CD4-positive, CD25-positive, alpha-beta regulatory T cell (primary cell): Measurements from ENCODE around the gene CELSR1. TPM values are rescaled to one million over a fixed set of nuclear protein-coding genes. Genes with fewer than 3 reads are reported as not detected.

Experiments
- ATAC-seq, 2 donors: fragments of 150-1000 bp; cut with Tn5 transposase; one replicate each; pipeline ENCODE4 v1.10.0; 2021; ENCODE audit warnings: low read depth in 2 of 2, moderate number of reproducible peaks in 2 of 2, moderate library complexity in 1 of 2
- DNase-seq, 3 donors: peaks; one replicate each; pipeline versions ENCODE4 v3.0.0 to v3.0.0-alpha.2; 2012 to 2022; ENCODE audit warnings: mixed read lengths in 1 of 3
- H3K27ac ChIP-seq: one replicate; pipeline ENCODE4 v1.7.0; 2013; ENCODE audit warnings: mild to moderate bottlenecking, low read length; ENCODE audit not compliant: insufficient read depth, poor library complexity, severe bottlenecking
- H3K27me3 ChIP-seq: one replicate; pipeline ENCODE4 v1.7.0; 2013; ENCODE audit warnings: low read length; ENCODE audit not compliant: control insufficient read depth, insufficient read depth
- H3K36me3 ChIP-seq: one replicate; pipeline ENCODE4 v1.7.0; 2013; ENCODE audit warnings: mild to moderate bottlenecking, low read length, moderate library complexity; ENCODE audit not compliant: control insufficient read depth, insufficient read depth
- H3K4me1 ChIP-seq: 2 replicates; pipeline ENCODE4 v1.7.0; 2013; ENCODE audit warnings: mild to moderate bottlenecking, low read length; ENCODE audit not compliant: insufficient read depth, control insufficient read depth, poor library complexity, severe bottlenecking
- H3K4me3 ChIP-seq: one replicate; pipeline ENCODE4 v1.7.0; 2013; ENCODE audit warnings: low read depth, mild to moderate bottlenecking, low read length, moderate library complexity
- H3K9me3 ChIP-seq, 2 experiments: 1 replicate in 1 of 2; 2 replicates in 1 of 2; pipeline ENCODE4 v1.7.0; 2013; ENCODE audit warnings: low read length in 2 of 2, mild to moderate bottlenecking in 1 of 2, moderate library complexity in 1 of 2; ENCODE audit not compliant: control insufficient read depth in 2 of 2
- H3K27ac Mint-ChIP-seq, 3 donors: one replicate each; pipeline ENCODE4 v1.8.0; 2020 to 2022; ENCODE audit warnings: mild to moderate bottlenecking in 3 of 3, mixed read lengths in 3 of 3, moderate library complexity in 2 of 3
- H3K27me3 Mint-ChIP-seq: one replicate; pipeline ENCODE4 v1.8.0; 2022; ENCODE audit warnings: mild to moderate bottlenecking, mixed read lengths
- H3K36me3 Mint-ChIP-seq: one replicate; pipeline ENCODE4 v1.8.0; 2020; ENCODE audit warnings: mixed read lengths
- H3K4me1 Mint-ChIP-seq, 4 donors: one replicate each; pipeline ENCODE4 v1.8.0; 2020 to 2022; ENCODE audit warnings: mixed read lengths in 4 of 4, mild to moderate bottlenecking in 1 of 4
- H3K4me3 Mint-ChIP-seq, 4 donors: one replicate each; pipeline ENCODE4 v1.8.0; 2020 to 2022; ENCODE audit warnings: mild to moderate bottlenecking in 4 of 4, mixed read lengths in 4 of 4, moderate library complexity in 3 of 4
- H3K9me3 Mint-ChIP-seq, 7 donors: one replicate each; pipeline ENCODE4 v1.8.0; 2020 to 2022; ENCODE audit warnings: mixed read lengths in 7 of 7, mild to moderate bottlenecking in 3 of 7, moderate library complexity in 2 of 7
- polyA plus RNA-seq, 4 donors: library from polyadenylated mRNA; unstranded; fragments of 300-500 nt; fragmentation: Illumina TruSeq; gene quantifications; one replicate each; pipeline ENCODE4 v1.2.3, GENCODE V29; 2021
- total RNA-seq: library from RNA; stranded (reverse); gene quantifications from one replicate; pipeline ENCODE4 v1.2.3, GENCODE V29; 2022

Gene CELSR1
- total and polyA plus RNA-seq, 5 donors from 2014 or later: 0.10 to 1.4 (median 0.45) TPM; not detected in 1

DNA sequence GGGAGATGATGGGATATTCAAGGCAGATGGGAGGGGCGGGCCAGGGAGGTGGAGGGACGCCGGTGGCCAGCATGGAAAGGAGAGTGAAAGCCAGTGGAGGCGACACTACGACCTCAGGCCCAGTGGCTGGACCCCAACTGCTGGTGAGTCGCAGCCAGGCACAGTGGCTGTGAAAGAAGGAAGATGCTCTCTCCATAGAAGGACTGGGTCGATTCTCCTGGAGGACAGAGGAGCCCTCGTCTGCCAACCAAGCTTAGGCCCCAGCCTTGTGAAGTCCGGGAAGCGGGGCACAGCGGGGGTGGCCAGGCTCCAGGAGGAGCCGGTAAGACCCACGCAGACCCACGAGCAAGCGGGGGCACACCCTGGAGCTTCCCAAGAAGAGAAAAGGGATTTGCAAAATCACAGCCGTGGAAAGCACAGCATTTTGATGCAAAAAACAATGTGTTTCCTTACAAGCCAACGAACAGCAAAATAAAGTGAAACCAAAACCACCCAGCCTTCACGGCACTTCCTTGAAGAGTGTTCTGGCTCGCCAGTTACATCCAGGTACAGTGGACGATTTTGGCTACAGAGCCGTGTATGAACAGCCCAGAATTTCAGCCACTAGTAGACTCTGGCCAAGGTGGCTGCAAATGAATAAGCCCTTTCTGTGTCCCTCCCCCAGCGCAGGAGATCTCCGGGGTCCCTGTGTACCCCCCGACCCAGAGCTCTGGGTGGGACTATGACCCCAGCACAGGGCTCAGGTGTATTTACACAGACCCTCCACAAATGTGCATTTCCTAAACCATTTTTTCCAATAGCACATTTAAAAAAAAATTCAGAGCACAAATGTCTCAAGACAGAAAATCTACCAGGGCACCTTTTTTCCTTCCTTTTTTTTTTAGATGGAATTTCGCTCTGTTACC is 105.0 kb downstream of the CELSR1 start:
- Mint-ChIP-seq H3K4me3 (peak overlapping the region; percentile 69 to 94 (median 92)), H3K4me1 (peaks cover 4 to 21% (median 6%) of the 10 kb centered on the region in 4 donors), H3K27me3 (no peaks in the 10 kb centered on the region), H3K27ac (peak overlapping the region; percentile 95 to 99 (median 96)), H3K9me3 (peaks cover 0 to 2% (median 0%) of the 10 kb centered on the region in 7 donors), H3K36me3 (peaks cover 3% of the 10 kb centered on the region)
- peak; percentile 65 to 77 for ATAC-seq
- H3K27me3 ChIP-seq: no peaks in the 10 kb centered on the region
- peaks cover 11% of the 10 kb centered on the region for H3K4me1 ChIP-seq
- H3K4me3 ChIP-seq: peak overlapping the region; percentile 81
- no peaks in the 10 kb centered on the region for H3K36me3 ChIP-seq
- no peaks in the 10 kb centered on the region for H3K9me3 ChIP-seq
- peak; percentile 10 to 89 (median 58) for DNase-seq
- H3K27ac ChIP-seq: no peak overlapping the region

- no peaks in the 10 kb centered on the region for H3K9me3 ChIP-seq
- DNase-seq: no peak
- H3K4me1 ChIP-seq: peaks cover 11% of the 10 kb centered on the region
- peaks cover 0 to 2% (median 0%) of the 10 kb centered on the region in 7 donors for H3K9me3 Mint-ChIP-seq
- no peaks in the 10 kb centered on the region for H3K36me3 ChIP-seq
- H3K4me1 Mint-ChIP-seq: peaks cover 4 to 23% (median 7%) of the 10 kb centered on the region in 4 donors
- peaks cover under 1% of the 10 kb centered on the region for H3K27me3 ChIP-seq
- peaks cover 3% of the 10 kb centered on the region for H3K36me3 Mint-ChIP-seq
- H3K27ac ChIP-seq: no peak overlapping the region
- ATAC-seq: no peak
- no peak overlapping the region for H3K4me3 ChIP-seq
- no peaks in the 10 kb centered on the region for H3K27me3 Mint-ChIP-seq
- H3K4me3 Mint-ChIP-seq: peak overlapping the region in 2 of 4 donors; percentile 36 to 38
- peak overlapping the region; percentile 32 to 99 (median 96) for H3K27ac Mint-ChIP-seq
These were observed 106.2 kb downstream of the CELSR1 start for GRCh38 chr22:46430961-46431838.

DNA sequence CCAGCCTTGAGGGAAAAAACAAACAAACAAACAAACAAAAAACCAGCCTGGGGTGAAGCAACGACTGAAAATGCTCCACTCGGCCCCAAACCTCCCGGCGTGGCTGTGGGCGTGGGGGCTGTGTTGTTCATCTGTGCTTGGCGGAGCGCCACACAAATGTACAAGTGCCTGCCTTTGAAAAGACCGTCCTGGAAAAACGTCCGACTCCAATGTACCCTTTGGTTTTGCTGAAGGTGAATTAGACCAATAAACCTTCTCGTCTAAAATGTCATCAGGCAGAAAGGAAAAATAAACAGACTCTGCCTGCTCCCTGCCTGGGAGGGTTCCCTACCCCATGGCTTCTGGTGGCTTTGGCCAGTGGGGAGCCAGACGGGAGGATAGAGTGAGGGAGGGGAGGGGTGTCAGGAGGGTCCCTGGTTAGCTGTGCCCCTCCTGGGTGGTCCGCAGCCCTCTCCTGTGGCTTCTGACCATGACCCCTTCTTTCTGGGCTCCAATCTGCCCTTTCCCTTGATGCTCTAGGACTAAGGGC is 108.0 kb downstream of the CELSR1 start:
- no peak for ATAC-seq
- peaks cover 0 to 6% (median 0%) of the 10 kb centered on the region in 7 donors for H3K9me3 Mint-ChIP-seq

GRCh38 chr22:46428602-46429324 is 108.7 kb downstream of the CELSR1 start:
- H3K27me3 Mint-ChIP-seq: no peaks in the 10 kb centered on the region
- Histone ChIP-seq H3K27ac (no peak overlapping the region), H3K27me3 (peaks cover 2% of the 10 kb centered on the region), H3K9me3 (peaks cover 0 to 4% of the 10 kb centered on the region in 2 experiments), H3K4me3 (no peak overlapping the region), H3K36me3 (no peaks in the 10 kb centered on the region), H3K4me1 (peaks cover 11% of the 10 kb centered on the region)
- ATAC-seq (no peak), DNase-seq (no peak)
- no peak overlapping the region for H3K4me3 Mint-ChIP-seq
- H3K36me3 Mint-ChIP-seq: peaks cover 3% of the 10 kb centered on the region
- H3K4me1 Mint-ChIP-seq: peaks cover 4 to 29% (median 11%) of the 10 kb centered on the region in 4 donors
- H3K9me3 Mint-ChIP-seq: peaks cover 0 to 6% (median 0%) of the 10 kb centered on the region in 7 donors
- peak overlapping the region in 1 of 3 donors; percentile 51 for H3K27ac Mint-ChIP-seq

More for the DNA sequence above, 108.0 kb downstream of the CELSR1 start:
- Mint-ChIP-seq H3K27ac (no peak overlapping the region), H3K4me1 (peaks cover 4 to 27% (median 11%) of the 10 kb centered on the region in 4 donors), H3K4me3 (no peak overlapping the region), H3K36me3 (peaks cover 3% of the 10 kb centered on the region), H3K27me3 (no peaks in the 10 kb centered on the region)
- peaks cover 2% of the 10 kb centered on the region for H3K27me3 ChIP-seq
- no peak overlapping the region for H3K4me3 ChIP-seq
- peaks cover 11% of the 10 kb centered on the region for H3K4me1 ChIP-seq
- no peak overlapping the region for H3K27ac ChIP-seq
- no peaks in the 10 kb centered on the region for H3K36me3 ChIP-seq
- peaks cover 0 to 4% of the 10 kb centered on the region in 2 experiments for H3K9me3 ChIP-seq
- DNase-seq: no peak

GRCh38 chr22:46428171-46428570 is 109.2 kb downstream of the CELSR1 start:
- ATAC-seq (no peak), DNase-seq (no peak)
- Mint-ChIP-seq H3K27me3 (no peaks in the 10 kb centered on the region), H3K4me1 (peaks cover 4 to 24% (median 11%) of the 10 kb centered on the region in 4 donors), H3K4me3 (no peak overlapping the region), H3K36me3 (peaks cover 3% of the 10 kb centered on the region), H3K27ac (no peak overlapping the region), H3K9me3 (peaks cover 0 to 6% (median 0%) of the 10 kb centered on the region in 7 donors)
- H3K4me3 ChIP-seq: no peak overlapping the region
- H3K27me3 ChIP-seq: peaks cover 2% of the 10 kb centered on the region
- H3K9me3 ChIP-seq: peaks cover 0 to 4% of the 10 kb centered on the region in 2 experiments
- peaks cover 11% of the 10 kb centered on the region for H3K4me1 ChIP-seq
- no peaks in the 10 kb centered on the region for H3K36me3 ChIP-seq
- H3K27ac ChIP-seq: no peak overlapping the region

GRCh38 chr22:46425016-46425415 is 112.4 kb downstream of the CELSR1 start:
- peaks cover 2% of the 10 kb centered on the region for H3K27me3 ChIP-seq
- H3K4me1 ChIP-seq: no peaks in the 10 kb centered on the region
- H3K36me3 ChIP-seq: no peaks in the 10 kb centered on the region
- Mint-ChIP-seq H3K27me3 (no peaks in the 10 kb centered on the region), H3K9me3 (peaks cover 0 to 6% (median 0%) of the 10 kb centered on the region in 7 donors), H3K4me1 (peaks cover 0 to 9% (median 4%) of the 10 kb centered on the region in 4 donors), H3K4me3 (no peak overlapping the region), H3K36me3 (no peaks in the 10 kb centered on the region), H3K27ac (no peak overlapping the region)
- no peak overlapping the region for H3K27ac ChIP-seq
- H3K9me3 ChIP-seq: peaks cover 0 to 4% of the 10 kb centered on the region in 2 experiments
- DNase-seq (no peak), ATAC-seq (no peak)
- no peak overlapping the region for H3K4me3 ChIP-seq

GRCh38 chr22:46424496-46424895 is 112.9 kb downstream of the CELSR1 start:
- peaks cover 0 to 6% (median 0%) of the 10 kb centered on the region in 7 donors for H3K9me3 Mint-ChIP-seq
- Histone ChIP-seq H3K36me3 (no peaks in the 10 kb centered on the region), H3K4me1 (no peaks in the 10 kb centered on the region), H3K27me3 (peaks cover 2% of the 10 kb centered on the region), H3K4me3 (no peak overlapping the region), H3K9me3 (peaks cover 0 to 4% of the 10 kb centered on the region in 2 experiments), H3K27ac (no peak overlapping the region)
- DNase-seq (no peak), ATAC-seq (no peak)
- H3K36me3 Mint-ChIP-seq: no peaks in the 10 kb centered on the region
- peaks cover 0 to 9% (median 4%) of the 10 kb centered on the region in 4 donors for H3K4me1 Mint-ChIP-seq
- no peak overlapping the region for H3K27ac Mint-ChIP-seq
- H3K27me3 Mint-ChIP-seq: no peaks in the 10 kb centered on the region
- H3K4me3 Mint-ChIP-seq: no peak overlapping the region
